IMR-90 (cell line): ENCODE data around the gene GNG7. TPM values are rescaled to one million over a fixed set of nuclear protein-coding genes. Genes with fewer than 3 reads are reported as not detected.

Source experiments
- ATAC-seq: fragments of 200-7000 bp; cut with Tn5 transposase; 2 replicates; pipeline ENCODE4 v1.9.1; 2020; ENCODE audit warnings: low read depth, mild to moderate bottlenecking, moderate library complexity
- BruUV-seq: library from RNA; stranded (reverse); fragments of 400-500 nt; replicated peaks from 2 replicates; lab custom pipeline; 2021; lab: Mats Ljungman, UMichigan
- CTCF ChIA-PET: fragments of 300-600 bp; formaldehyde crosslinking; extraction: SDS; loops from one replicate; lab custom pipeline; 2021; ENCODE audit warnings: antibody characterized with exemption; lab: Yijun Ruan, JAX
- POLR2A ChIA-PET: fragments of 300-600 bp; sonication (Branson Sonifier 250); formaldehyde crosslinking; loops from one replicate; lab custom pipeline; 2022; ENCODE audit warnings: antibody characterized with exemption; ENCODE audit not compliant: unreplicated experiment; lab: Charles Lee
- DNase-seq: peaks from one replicate; pipeline ENCODE4 v3.0.0; 2013
- H2AFZ ChIP-seq: replicated peaks from 2 replicates; pipeline ENCODE3; 2013; ENCODE audit warnings: low read length, mild to moderate bottlenecking; ENCODE audit not compliant: poor library complexity
- H2AK5ac ChIP-seq: 2 replicates; pipeline ENCODE4 v1.6.1; 2013; ENCODE audit warnings: low read depth, low read length, inconsistent platforms
- H2AK9ac ChIP-seq: replicated peaks from 2 replicates; pipeline ENCODE3; 2013; ENCODE audit warnings: mild to moderate bottlenecking, low read depth, low read length, moderate library complexity; ENCODE audit not compliant: poor library complexity
- H2BK120ac ChIP-seq: 2 replicates; pipeline ENCODE4 v1.6.1; 2013; ENCODE audit warnings: low read depth, low read length, inconsistent platforms
- H2BK15ac ChIP-seq: 3 replicates; pipeline ENCODE4 v1.6.1; 2013; ENCODE audit warnings: low read depth, low read length, inconsistent platforms
- H2BK20ac ChIP-seq: 2 replicates; pipeline ENCODE4 v1.6.1; 2013; ENCODE audit warnings: low read depth, mild to moderate bottlenecking, inconsistent platforms, low read length, moderate library complexity
- H2BK5ac ChIP-seq: 2 replicates; pipeline ENCODE4 v1.6.1; 2013; ENCODE audit warnings: mild to moderate bottlenecking, low read depth, low read length, inconsistent platforms; ENCODE audit not compliant: poor library complexity, severe bottlenecking
- H3K14ac ChIP-seq: replicated peaks from 2 replicates; pipeline ENCODE4 v1.6.1; 2013; ENCODE audit warnings: low read depth, low read length, inconsistent platforms
- H3K18ac ChIP-seq: 2 replicates; pipeline ENCODE4 v1.6.1; 2013; ENCODE audit warnings: low read depth, low read length, control low read depth
- H3K23ac ChIP-seq: 2 replicates; pipeline ENCODE4 v1.6.1; 2013; ENCODE audit warnings: low read depth, low read length, inconsistent platforms
- H3K27ac ChIP-seq: 2 replicates; pipeline ENCODE4 v1.5.1; 2013; ENCODE audit warnings: mild to moderate bottlenecking, control low read depth, low read length; ENCODE audit not compliant: insufficient read depth
- H3K27me3 ChIP-seq: 2 replicates; pipeline ENCODE4 v1.6.1; 2013; ENCODE audit warnings: low read length; ENCODE audit not compliant: control insufficient read depth, insufficient read depth
- H3K36me3 ChIP-seq: 2 replicates; pipeline ENCODE4 v1.6.1; 2013; ENCODE audit warnings: low read length, mixed read lengths; ENCODE audit not compliant: control insufficient read depth, insufficient read depth
- H3K4ac ChIP-seq: 2 replicates; pipeline ENCODE4 v1.6.1; 2013; ENCODE audit warnings: low read depth, low read length, inconsistent platforms
- H3K4me1 ChIP-seq: 2 replicates; pipeline ENCODE4 v1.6.1; 2013; ENCODE audit warnings: low read length, mixed read lengths; ENCODE audit not compliant: control insufficient read depth, insufficient read depth
- H3K4me2 ChIP-seq: 2 replicates; pipeline ENCODE4 v1.6.1; 2013; ENCODE audit warnings: low read depth, mild to moderate bottlenecking, control low read depth, low read length, moderate library complexity
- H3K4me3 ChIP-seq: 2 replicates; pipeline ENCODE4 v1.5.1; 2013; ENCODE audit warnings: low read depth, mild to moderate bottlenecking, control low read depth, low read length, moderate library complexity; ENCODE audit not compliant: insufficient read depth
- H3K56ac ChIP-seq: 2 replicates; pipeline ENCODE4 v1.6.1; 2013; ENCODE audit warnings: low read length, inconsistent platforms; ENCODE audit not compliant: insufficient read depth; ENCODE audit errors: extremely low read depth
- H3K79me1 ChIP-seq, 2 experiments: 2 replicates each; pipeline ENCODE4 v1.6.1; 2013; ENCODE audit warnings: low read length in 2 of 2, inconsistent platforms in 1 of 2, low read depth in 1 of 2
- H3K9ac ChIP-seq: 2 replicates; pipeline ENCODE4 v1.6.1; 2013; ENCODE audit warnings: low read depth, low read length, control low read depth
- H3K9me1 ChIP-seq: 2 replicates; pipeline ENCODE4 v1.6.1; 2013; ENCODE audit warnings: low read length, inconsistent platforms; ENCODE audit not compliant: insufficient read depth
- H3K9me3 ChIP-seq: 2 replicates; pipeline ENCODE4 v1.6.1; 2013; ENCODE audit warnings: low read length; ENCODE audit not compliant: control insufficient read depth, insufficient read depth
- H4K20me1 ChIP-seq: 2 replicates; pipeline ENCODE4 v1.6.1; 2013; ENCODE audit warnings: low read length, inconsistent platforms; ENCODE audit not compliant: insufficient read depth
- H4K5ac ChIP-seq: 2 replicates; pipeline ENCODE4 v1.6.1; 2013; ENCODE audit warnings: mild to moderate bottlenecking, low read depth, low read length, control low read depth
- H4K8ac ChIP-seq, 2 experiments: 2 replicates each; pipeline ENCODE4 v1.6.1; 2013; ENCODE audit warnings: low read depth in 2 of 2, low read length in 2 of 2, control low read depth in 1 of 2, inconsistent platforms in 1 of 2
- H4K91ac ChIP-seq: 2 replicates; pipeline ENCODE4 v1.6.1; 2013; ENCODE audit warnings: low read depth, low read length, inconsistent platforms; ENCODE audit not compliant: insufficient read depth
- BHLHE40 ChIP-seq: fragments of 150-350 bp; IDR thresholded peaks from 2 replicates; pipeline ENCODE4 v1.6.1; 2016; ENCODE audit warnings: mild to moderate bottlenecking, low read depth, low read length
- CEBPB ChIP-seq: IDR thresholded peaks from 2 replicates; pipeline ENCODE4 v1.6.1; 2012; ENCODE audit warnings: low read depth, low read length, improper control_type of control experiment
- CHD1 ChIP-seq: IDR thresholded peaks from 2 replicates; pipeline ENCODE4 v1.6.1; 2012; ENCODE audit warnings: low read depth, low read length, improper control_type of control experiment
- ELK1 ChIP-seq: fragments of 150-350 bp; IDR thresholded peaks from 2 replicates; pipeline ENCODE4 v1.6.1; 2016; ENCODE audit warnings: low read depth, mild to moderate bottlenecking, low read length, moderate library complexity, borderline replicate concordance
- FOS ChIP-seq: fragments of 150-350 bp; IDR thresholded peaks from 2 replicates; pipeline ENCODE4 v1.6.1; 2016; ENCODE audit warnings: low read depth, low read length
- MAFK ChIP-seq: IDR thresholded peaks from 2 replicates; pipeline ENCODE4 v1.6.1; 2012; ENCODE audit warnings: low read depth, low read length, improper control_type of control experiment
- MAZ ChIP-seq: IDR thresholded peaks from 2 replicates; pipeline ENCODE4 v1.6.1; 2012; ENCODE audit warnings: low read depth, mild to moderate bottlenecking, low read length, improper control_type of control experiment, moderate library complexity, borderline replicate concordance
- MXI1 ChIP-seq: IDR thresholded peaks from 2 replicates; pipeline ENCODE4 v1.6.1; 2012; ENCODE audit warnings: low read depth, mild to moderate bottlenecking, low read length, moderate library complexity, borderline replicate concordance
- NFE2L2 ChIP-seq: fragments of 150-350 bp; IDR thresholded peaks from 2 replicates; pipeline ENCODE4 v1.6.1; 2016; ENCODE audit warnings: low read depth, mild to moderate bottlenecking, low read length
- POLR2A ChIP-seq: IDR thresholded peaks from 2 replicates; pipeline ENCODE4 v1.6.1; 2012; ENCODE audit warnings: mild to moderate bottlenecking, low read depth, low read length
- RAD21 ChIP-seq: IDR thresholded peaks from 2 replicates; pipeline ENCODE4 v1.6.1; 2012; ENCODE audit warnings: low read length, improper control_type of control experiment
- RCOR1 ChIP-seq: IDR thresholded peaks from 2 replicates; pipeline ENCODE4 v1.6.1; 2012; ENCODE audit warnings: mild to moderate bottlenecking, low read length, improper control_type of control experiment; ENCODE audit not compliant: insufficient replicate concordance
- RFX5 ChIP-seq: IDR thresholded peaks from 2 replicates; pipeline ENCODE4 v1.8.0; 2012; ENCODE audit warnings: low read depth, mild to moderate bottlenecking, low read length, moderate library complexity
- SMC3 ChIP-seq: fragments of 150-350 bp; IDR thresholded peaks from 2 replicates; pipeline ENCODE4 v1.6.1; 2016; ENCODE audit warnings: low read depth, mild to moderate bottlenecking, antibody characterized with exemption, low read length, moderate library complexity
- WGBS, 2 experiments: methylation state at CpG; one replicate each; pipeline versions ENCODE4 v1.1.5 to v1.1.7; 2013; ENCODE audit warnings: missing lambda C conversion rate in 2 of 2; ENCODE audit not compliant: insufficient read length in 1 of 2; ENCODE audit errors: extremely low coverage in 2 of 2; 5-methylcytosine and 5-hydroxymethylcytosine counted together
- dilution Hi-C: fragments of 300-500 bp; cut with HindIII; formaldehyde crosslinking; loops from one replicate; pipeline ENCODE4 v1.14.3; 2018; ENCODE audit warnings: low sequenced_read_pairs; ENCODE audit not compliant: unreplicated experiment
- in situ Hi-C: fragments of 300-500 bp; cut with MboI; formaldehyde crosslinking; loops from 3 replicates; pipeline ENCODE4 v1.14.3; 2019; ENCODE audit warnings: low sequenced_read_pairs, inconsistent platforms, mixed read lengths
- intact Hi-C: fragments of 100-400 bp; cut with micrococcal nuclease; formaldehyde crosslinking; loops from 2 replicates; pipeline ENCODE4 v1.10.0; 2022
- polyA plus RNA-seq, 3 experiments: library from polyadenylated mRNA; depleted of rRNA; stranded (reverse); fragments of >200 nt; gene quantifications; 2 replicates each; pipeline ENCODE4 v1.2.3, GENCODE V29; 2012; ENCODE audit warnings: low replicate concordance in 1 of 3
- total RNA-seq: library from RNA; depleted of rRNA; stranded (reverse); fragments of >200 nt; gene quantifications from 2 replicates; pipeline ENCODE4 v1.2.3, GENCODE V29; 2012
- TF ChIP-seq, protein P1 (sequence below): conservative IDR thresholded peaks from 2 replicates; pipeline ENCODE4 v1.5.1; 2012; ENCODE audit warnings: mild to moderate bottlenecking, low read depth, low read length, improper control_type of control experiment
- TF ChIP-seq, protein P2 (sequence below): fragments of 150-350 bp; IDR thresholded peaks from 2 replicates; pipeline ENCODE4 v1.6.1; 2017; ENCODE audit warnings: mild to moderate bottlenecking, antibody characterized with exemption, low read length, low read depth

Gene GNG7
- total and polyA plus RNA-seq, 2 of the 4 experiments (the other 2 are of a cell fraction), result under 0.01 to 0.21 TPM

GRCh38 chr19:2633693-2634075 is 68.8 kb downstream of the GNG7 start:
- Histone ChIP-seq H3K4me2 (no peak overlapping the region), H4K8ac (no peak overlapping the region), H3K27me3 (peaks cover 8% of the 10 kb centered on the region; the same call in 1 of the 2 replicates), H3K27ac (no peak overlapping the region), H3K4me1 (peaks cover 2% of the 10 kb centered on the region; the same call in 1 of the 2 replicates), H2AFZ (no peak overlapping the region), H3K9ac (no peak overlapping the region), H3K9me3 (peaks cover 12% of the 10 kb centered on the region), H3K36me3 (no peaks in the 10 kb centered on the region), H3K56ac (no peak overlapping the region), H3K79me1 (no peaks in the 10 kb centered on the region), H3K18ac (no peak overlapping the region), H3K4ac (no peak overlapping the region), H2BK20ac (no peak overlapping the region), H3K14ac (no peak overlapping the region), H2BK15ac (no peak overlapping the region), H2BK120ac (no peak overlapping the region), H4K91ac (no peak overlapping the region), H4K5ac (no peak overlapping the region), H2AK5ac (no peak overlapping the region), H2AK9ac (no peak overlapping the region), H4K20me1 (peaks cover 6% of the 10 kb centered on the region; the same call in 1 of the 2 replicates), H2BK5ac (no peak overlapping the region), H3K4me3 (no peak overlapping the region), H3K9me1 (no peaks in the 10 kb centered on the region), H3K23ac (no peak overlapping the region)
- in situ Hi-C loops, result no loop called here
- 83% methylated on average over 1 of the region's 12 CpGs; no CpG with 5 or more reads in 1 of the 2 experiments for WGBS, 2 experiments
- dilution Hi-C loops, result no loop called here
- ATAC-seq (no peak), DNase-seq (no peak)
- POLR2A ChIA-PET, result no interaction called here
- intact Hi-C loops, result no loop called here
- CTCF ChIA-PET, result interaction anchor here (0.6 kb wide), 1 partner anchor 211 kb away, joined by 4 read pairs; no protein-coding TSS in a partner anchor
- no TSS peak for BruUV-seq
- TF ChIP-seq MAZ (no peak), FOS (no peak), MXI1 (no peak), ELK1 (no peak), POLR2A (no peak), CHD1 (no peak), BHLHE40 (no peak), CEBPB (no peak), RCOR1 (no peak), SMC3 (no peak), RAD21 (no peak), MAFK (no peak), RFX5 (no peak), NFE2L2 (no peak)
- TF ChIP-seq, protein P1, sequence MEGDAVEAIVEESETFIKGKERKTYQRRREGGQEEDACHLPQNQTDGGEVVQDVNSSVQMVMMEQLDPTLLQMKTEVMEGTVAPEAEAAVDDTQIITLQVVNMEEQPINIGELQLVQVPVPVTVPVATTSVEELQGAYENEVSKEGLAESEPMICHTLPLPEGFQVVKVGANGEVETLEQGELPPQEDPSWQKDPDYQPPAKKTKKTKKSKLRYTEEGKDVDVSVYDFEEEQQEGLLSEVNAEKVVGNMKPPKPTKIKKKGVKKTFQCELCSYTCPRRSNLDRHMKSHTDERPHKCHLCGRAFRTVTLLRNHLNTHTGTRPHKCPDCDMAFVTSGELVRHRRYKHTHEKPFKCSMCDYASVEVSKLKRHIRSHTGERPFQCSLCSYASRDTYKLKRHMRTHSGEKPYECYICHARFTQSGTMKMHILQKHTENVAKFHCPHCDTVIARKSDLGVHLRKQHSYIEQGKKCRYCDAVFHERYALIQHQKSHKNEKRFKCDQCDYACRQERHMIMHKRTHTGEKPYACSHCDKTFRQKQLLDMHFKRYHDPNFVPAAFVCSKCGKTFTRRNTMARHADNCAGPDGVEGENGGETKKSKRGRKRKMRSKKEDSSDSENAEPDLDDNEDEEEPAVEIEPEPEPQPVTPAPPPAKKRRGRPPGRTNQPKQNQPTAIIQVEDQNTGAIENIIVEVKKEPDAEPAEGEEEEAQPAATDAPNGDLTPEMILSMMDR, result no peak
- TF ChIP-seq, protein P2, sequence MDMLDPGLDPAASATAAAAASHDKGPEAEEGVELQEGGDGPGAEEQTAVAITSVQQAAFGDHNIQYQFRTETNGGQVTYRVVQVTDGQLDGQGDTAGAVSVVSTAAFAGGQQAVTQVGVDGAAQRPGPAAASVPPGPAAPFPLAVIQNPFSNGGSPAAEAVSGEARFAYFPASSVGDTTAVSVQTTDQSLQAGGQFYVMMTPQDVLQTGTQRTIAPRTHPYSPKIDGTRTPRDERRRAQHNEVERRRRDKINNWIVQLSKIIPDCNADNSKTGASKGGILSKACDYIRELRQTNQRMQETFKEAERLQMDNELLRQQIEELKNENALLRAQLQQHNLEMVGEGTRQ, result no peak
